ENCODE measurements around the gene ITPKA.

The ITPKA gene

DNA sequence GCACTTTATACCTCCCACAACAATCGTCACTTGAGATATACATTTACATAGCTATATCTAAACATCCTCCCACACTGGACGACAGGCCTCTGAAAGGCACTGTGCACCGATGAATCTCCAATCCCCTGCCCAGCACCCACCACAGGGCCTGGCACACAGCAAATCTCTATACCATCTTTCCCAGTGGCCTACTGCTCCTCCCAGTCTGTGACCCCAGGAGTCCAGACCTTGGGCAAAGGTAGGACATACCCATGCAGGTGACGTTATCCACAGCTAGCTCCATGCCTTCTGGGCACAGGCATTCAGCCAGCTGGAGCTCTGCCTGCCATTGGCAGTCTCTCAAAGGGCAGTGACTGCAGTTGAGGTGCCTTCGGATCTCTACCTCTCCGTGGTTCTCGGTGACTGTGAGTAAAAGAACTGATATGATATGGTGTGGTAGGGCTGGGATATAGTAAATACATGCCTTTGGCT is 14.2 kb downstream of the ITPKA start:
- no peak for DNase-seq (ENCODE audit: low read depth in 1 of 2, low spot score in 1 of 2)

DNA sequence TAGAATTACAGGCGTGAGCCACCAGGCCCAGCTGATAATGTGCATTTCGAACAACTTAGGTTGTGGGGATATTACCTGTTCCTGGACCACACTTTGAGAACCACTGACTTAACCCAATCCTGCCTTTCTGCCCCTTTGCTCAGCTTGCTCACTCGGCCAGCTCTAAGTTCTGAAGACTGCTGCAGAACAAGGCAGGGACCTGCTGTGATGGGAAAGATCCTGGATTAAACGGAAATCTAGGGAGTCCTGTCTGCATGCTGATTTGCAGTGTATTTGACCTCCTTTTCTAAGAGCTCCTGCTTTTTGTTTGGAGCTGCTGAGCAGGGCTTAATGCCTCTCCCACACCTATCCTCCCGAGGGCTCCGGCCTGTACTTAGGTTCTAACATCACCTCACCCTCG is 17.1 kb downstream of the ITPKA start:
- no peak for DNase-seq (ENCODE audit: low read depth in 1 of 2, low spot score in 1 of 2)

DNA sequence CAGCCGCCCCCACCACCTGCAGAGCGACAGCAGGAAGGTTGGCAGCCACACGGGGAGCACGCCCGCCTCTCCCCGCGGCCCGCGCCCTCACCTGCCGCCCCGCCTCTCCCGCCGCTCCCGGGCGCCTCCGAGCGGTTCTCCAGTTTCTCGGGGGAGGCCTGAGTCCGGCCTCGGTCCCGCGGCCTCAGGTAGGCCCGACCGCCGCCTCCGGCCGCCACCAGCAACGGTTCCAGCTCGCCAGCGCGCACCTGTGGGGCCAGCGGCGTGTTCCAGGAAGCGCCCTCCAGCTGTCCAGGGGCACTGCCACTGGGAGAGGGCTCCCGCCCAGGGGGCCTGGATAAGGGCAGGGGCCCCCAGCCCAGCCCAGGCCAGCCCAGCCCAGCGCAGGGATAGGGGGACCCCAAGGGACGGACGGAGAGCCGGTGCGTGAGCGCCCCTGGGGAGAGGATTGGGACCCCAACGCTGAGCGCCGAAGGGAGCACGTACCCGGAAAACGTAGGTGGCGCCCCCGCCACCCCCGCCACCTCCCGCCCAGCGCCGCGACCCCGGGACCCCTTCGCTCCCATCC is 17.7 kb downstream of the ITPKA start:
- no peak for DNase-seq (ENCODE audit: low read depth in 1 of 2, low spot score in 1 of 2)

GRCh38 chr15:41511899-41512369 is 18.3 kb downstream of the ITPKA start:
- no peak for DNase-seq (ENCODE audit: low read depth in 1 of 2, low spot score in 1 of 2)

DNA sequence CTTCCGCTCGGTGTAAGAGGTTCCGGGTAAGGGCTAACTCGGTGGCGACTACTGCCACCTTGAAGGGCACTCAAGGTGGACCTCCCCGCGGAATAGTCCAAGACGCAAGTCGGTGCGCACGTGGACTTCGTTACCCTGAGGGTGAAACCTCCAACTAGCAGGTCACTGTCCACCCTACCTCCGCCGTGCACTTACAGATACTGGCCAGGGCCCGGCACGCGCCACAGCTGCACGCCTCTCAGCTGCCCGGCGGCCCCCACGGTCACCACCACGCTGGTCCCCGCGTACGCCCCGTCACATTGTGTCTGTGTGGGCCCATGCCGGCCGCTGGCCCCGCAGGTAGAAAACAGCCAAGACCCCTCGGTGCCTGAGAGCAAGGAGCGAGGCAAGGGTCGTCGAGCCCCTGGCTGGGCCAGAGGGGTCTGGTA is 18.9 kb downstream of the ITPKA start:
- no peak for DNase-seq (ENCODE audit: low read depth in 1 of 2, low spot score in 1 of 2)

- no peak for DNase-seq (ENCODE audit: low read depth in 1 of 2, low spot score in 1 of 2)
Measured at GRCh38 chr15:41512940-41513505, 19.3 kb downstream of the ITPKA start.

DNA sequence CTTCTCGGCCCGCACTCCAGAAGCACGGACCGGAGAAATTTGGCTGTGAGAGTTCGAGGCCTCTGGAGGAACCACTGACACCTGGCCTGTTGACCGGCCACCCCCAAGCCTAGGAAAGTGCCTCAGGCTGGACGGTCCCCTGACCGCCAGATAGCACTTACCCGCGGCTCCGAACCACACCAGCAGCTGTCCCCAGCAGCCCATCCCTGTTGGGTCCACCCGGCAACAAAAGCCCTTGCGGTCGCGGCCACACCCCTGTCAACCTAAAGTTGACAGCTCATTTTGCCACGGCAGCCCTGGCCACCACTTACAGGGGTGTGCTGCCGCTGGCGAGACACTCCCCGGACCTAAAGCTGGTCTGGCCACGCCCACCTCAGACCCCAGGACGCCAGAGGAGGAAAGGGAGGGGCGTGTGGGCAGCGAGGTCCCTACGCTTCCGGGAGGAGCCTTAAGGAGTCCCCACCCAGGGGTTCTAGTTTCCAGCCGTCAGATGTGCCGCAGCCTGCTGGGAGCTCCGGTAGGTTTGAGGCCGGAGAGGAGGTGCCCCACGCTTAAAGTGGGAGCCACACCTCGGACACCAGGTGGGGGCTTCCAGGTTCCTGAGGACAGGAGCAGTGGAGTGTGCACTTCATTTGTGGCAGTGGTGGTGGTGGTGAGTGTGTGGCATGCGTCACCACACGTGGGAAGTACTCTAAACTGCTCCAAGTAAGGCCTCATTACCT is 20.0 kb downstream of the ITPKA start, which contains the start of gene LTK:
TSS of gene LTK (minus strand) at position 322 of the 722 bp plus-strand sequence. CDS start at position 204, 118 bp downstream.
- no peak for DNase-seq (ENCODE audit: low read depth in 1 of 2, low spot score in 1 of 2)

DNA sequence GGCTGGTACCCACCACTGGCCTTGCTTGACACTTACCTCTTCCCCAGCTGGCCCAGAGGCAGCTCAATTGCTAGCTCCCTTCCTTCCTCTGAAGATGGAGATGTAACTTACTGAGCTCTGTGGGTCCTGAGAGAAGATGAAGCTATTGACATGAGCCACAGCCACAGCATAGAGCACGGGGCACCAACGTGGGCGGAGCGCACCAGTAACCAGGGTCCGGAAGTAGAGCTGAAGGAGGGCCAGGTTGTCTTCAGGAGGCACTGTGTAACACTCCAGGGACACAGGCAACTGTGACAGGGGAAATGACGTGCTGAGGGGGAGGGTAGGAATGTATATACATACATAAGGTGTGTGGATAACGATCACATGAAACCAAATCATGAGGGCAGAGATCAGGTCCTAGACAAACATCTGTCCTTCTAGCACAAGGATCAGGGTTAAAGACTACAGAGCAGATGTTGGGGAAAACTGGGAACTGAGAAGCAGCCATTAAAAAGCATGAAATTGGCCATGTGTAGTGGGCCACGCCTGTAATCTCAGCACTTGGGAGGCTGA is 24.3 kb downstream of the ITPKA start:
- no peak for DNase-seq (ENCODE audit: low read depth in 1 of 2, low spot score in 1 of 2)

- no peak for DNase-seq (ENCODE audit: low read depth in 1 of 2, low spot score in 1 of 2)
Measured at GRCh38 chr15:41520636-41521035, 27.0 kb downstream of the ITPKA start.

DNA sequence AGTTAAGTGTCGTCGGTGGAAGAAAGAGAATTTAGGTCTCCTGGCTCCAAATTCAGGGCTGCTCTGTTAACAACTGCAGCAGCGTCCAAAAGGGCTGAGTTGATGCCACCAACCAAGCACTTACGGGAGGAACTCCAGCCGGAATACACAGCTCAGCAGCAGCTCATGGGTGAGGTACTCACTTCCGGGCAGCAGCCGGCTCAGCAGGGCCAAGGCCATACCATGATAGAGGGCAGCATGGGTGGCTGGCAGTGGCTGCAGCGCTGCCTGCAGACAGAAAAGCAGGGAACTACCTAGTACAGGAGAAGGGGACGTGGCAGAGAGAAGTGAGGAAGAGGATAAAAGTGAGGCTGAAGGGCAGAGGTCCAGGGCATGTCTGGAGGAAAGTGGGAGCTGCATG is 27.9 kb downstream of the ITPKA start:
- no peak for DNase-seq (ENCODE audit: low read depth in 1 of 2, low spot score in 1 of 2)

DNA sequence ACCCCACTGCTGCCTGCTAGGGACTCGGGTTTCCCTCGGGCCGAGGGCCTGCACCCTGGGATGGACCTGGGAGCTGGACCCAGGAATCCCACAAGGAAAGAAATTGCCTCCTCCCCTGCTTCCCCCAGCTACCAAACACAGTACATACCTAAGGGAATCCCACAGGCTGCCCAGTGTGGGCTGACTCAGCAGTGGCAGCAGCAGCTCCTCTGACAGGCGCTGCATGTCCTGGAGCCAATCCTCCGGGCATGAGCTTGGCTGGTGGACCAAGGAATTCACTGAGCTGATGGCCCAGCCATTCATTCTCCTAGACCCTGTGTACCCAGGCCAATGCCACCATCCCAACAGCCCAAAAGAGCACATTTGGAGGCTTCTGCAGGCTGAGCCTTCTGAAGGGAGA is 29.4 kb downstream of the ITPKA start:
- DNase-seq (ENCODE audit: low read depth in 1 of 2, low spot score in 1 of 2) = no peak

GRCh38 chr15:41530363-41530956 is 36.8 kb downstream of the ITPKA start:
- no peak for DNase-seq (ENCODE audit: low read depth in 1 of 2, low spot score in 1 of 2)

DNA sequence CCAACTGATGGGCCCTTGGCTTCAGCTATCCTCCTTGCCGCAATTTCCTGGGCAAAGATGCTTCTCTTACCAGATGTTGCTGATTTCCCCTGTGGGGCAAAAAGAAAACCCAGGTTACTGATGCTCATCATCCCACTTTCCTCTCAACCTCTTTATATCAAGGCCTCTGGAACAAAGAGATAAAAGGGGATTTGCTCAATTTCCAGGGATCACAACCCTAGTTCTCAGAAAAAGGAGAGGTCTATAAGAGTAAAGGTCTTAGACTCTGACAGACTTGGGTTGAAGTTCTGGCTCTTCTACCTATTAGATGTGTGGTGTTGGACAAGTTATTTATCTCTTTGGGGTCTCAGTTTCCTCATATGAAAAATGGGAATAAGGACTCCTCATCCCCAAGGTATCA is 41.9 kb downstream of the ITPKA start:
- no peak for DNase-seq (ENCODE audit: low read depth in 1 of 2, low spot score in 1 of 2)

DNA sequence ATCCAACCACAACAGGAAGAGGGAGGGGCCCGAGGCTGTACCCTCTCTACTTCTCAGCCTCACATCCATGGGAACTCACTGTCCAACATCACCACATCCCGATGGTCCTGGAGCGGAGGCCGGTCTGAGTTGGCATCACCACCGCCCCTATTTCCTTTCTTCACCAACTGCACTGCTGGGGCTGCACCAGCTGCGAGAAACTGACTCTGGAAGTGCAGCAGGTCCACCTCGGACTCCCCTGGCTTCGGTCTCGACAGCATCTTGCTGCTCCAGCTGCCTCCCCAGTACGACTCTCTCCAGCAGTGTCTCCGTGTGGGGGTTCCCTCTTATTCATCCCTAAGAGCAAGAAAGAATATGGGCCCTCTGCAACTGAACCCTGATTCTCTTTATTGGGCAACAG is 43.2 kb downstream of the ITPKA start:
- no peak for DNase-seq (ENCODE audit: low read depth in 1 of 2, low spot score in 1 of 2)

GRCh38 chr15:41543521-41543870 is 49.8 kb downstream of the ITPKA start:
- no peak for DNase-seq (ENCODE audit: low read depth in 1 of 2, low spot score in 1 of 2)

DNA sequence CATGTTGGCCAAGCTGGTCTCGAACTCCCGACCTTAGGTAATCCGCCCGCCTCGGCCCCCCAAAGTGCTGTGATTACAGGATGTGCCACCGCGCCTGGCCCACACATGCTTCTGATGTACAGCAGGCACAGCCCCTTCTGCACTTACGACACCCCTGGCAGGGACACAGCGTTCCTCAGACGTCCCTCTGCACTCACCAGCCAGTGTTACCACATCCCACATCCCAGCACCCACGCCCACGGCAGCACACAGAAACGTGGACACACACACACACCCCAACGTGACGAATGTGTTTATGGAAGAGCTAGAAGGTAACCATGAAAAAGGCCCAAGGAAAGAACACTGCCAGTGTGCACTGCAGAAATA is 51.0 kb downstream of the ITPKA start:
- no peak for DNase-seq (ENCODE audit: low read depth in 1 of 2, low spot score in 1 of 2)

GRCh38 chr15:41545218-41545617 is 51.5 kb downstream of the ITPKA start:
- no peak for DNase-seq (ENCODE audit: low read depth in 1 of 2, low spot score in 1 of 2)

- no peak for DNase-seq (ENCODE audit: low read depth in 1 of 2, low spot score in 1 of 2)
Measured at GRCh38 chr15:41546851-41547786, 53.4 kb downstream of the ITPKA start.

DNA sequence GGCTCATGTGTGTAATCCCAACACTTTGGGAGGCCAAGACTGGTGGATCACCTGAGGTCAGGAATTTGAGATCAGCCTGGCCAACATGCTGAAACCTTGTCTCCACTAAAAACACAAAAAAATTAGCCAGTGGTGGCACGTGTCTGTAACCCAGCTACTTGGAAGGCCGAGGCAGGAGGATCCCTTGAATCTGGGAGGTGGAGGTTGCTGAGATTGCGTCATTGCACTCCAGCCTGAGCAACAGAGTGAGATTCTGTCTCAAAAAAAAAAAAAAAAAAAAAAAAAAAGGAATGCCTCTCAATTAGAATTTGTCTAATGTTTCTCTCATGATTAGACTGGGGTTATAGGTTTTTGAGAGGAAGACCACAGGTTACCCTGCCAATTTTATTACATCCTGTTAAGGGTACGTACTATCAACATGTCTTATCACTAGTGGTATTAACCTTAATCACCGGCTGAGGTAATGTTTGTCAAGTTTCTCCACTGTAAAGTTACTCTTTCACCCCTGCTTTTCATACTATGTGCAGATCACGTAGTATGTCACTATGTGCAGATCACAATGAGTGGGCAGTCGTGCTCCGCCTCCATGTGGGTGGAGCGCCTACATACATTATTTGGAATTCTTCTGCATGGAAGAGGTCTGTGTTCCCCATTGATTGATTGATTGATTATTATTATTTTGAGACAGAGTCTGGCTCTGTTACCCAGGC is 56.5 kb downstream of the ITPKA start:
- DNase-seq (ENCODE audit: low read depth in 1 of 2, low spot score in 1 of 2) = no peak
